ENCODE results near the gene MTARC1.

GRCh38 chr1:220783453-220783852 is 3.3 kb upstream of the MTARC1 start:
- TF ChIP-seq SUZ12 (IDR thresholded peaks at IDR 0.05) (no peak), ELF4 (IDR thresholded peaks at IDR 0.05) (no peak), NFRKB (IDR thresholded peaks at IDR 0.05) (no peak), TARDBP (IDR thresholded peaks at IDR 0.05) (no peak), FOXM1 (IDR thresholded peaks at IDR 0.05; ENCODE audit: borderline replicate concordance) (no peak), ARNT (IDR thresholded peaks at IDR 0.05) (no peak), BHLHE40 (IDR thresholded peaks at IDR 0.05; ENCODE audit: borderline replicate concordance) (no peak), SP1 (IDR thresholded peaks at IDR 0.05) (no peak), L3MBTL2 (conservative IDR thresholded peaks at IDR 0.05) (no peak), ZNF384 (IDR thresholded peaks at IDR 0.05) (no peak), LEF1 (IDR thresholded peaks at IDR 0.05; ENCODE audit: borderline replicate concordance) (no peak), FOXK2 (IDR thresholded peaks at IDR 0.05) (no peak), HDGF (IDR thresholded peaks at IDR 0.05; ENCODE audit: borderline replicate concordance) (no peak)

Data from HEK293T (cell line).